Neuronal stem cell (in vitro differentiated cells): ENCODE data around the gene DBNL.

ENCODE experiments used
- DNase-seq: peaks from one replicate; pipeline ENCODE4 v3.0.0-alpha.2; 2013; ENCODE audit warnings: low spot score
- H2AFZ ChIP-seq: one replicate; pipeline ENCODE4 v1.6.1; 2013; ENCODE audit warnings: mild to moderate bottlenecking, low read length, inconsistent platforms
- H2AK5ac ChIP-seq: 2 replicates; pipeline ENCODE4 v1.6.1; 2013; ENCODE audit warnings: low read depth, mild to moderate bottlenecking, inconsistent platforms, low read length, moderate library complexity, mixed read lengths
- H2BK120ac ChIP-seq: 2 replicates; pipeline ENCODE4 v1.6.1; 2013; ENCODE audit warnings: low read depth, mild to moderate bottlenecking, inconsistent platforms, low read length, moderate library complexity, mixed read lengths
- H2BK12ac ChIP-seq: one replicate; pipeline ENCODE4 v1.6.1; 2013; ENCODE audit warnings: low read length, inconsistent platforms
- H2BK15ac ChIP-seq: 2 replicates; pipeline ENCODE4 v1.6.1; 2013; ENCODE audit warnings: mild to moderate bottlenecking, low read length, inconsistent platforms, mixed read lengths
- H2BK5ac ChIP-seq: one replicate; pipeline ENCODE4 v1.6.1; 2013; ENCODE audit warnings: inconsistent platforms, mild to moderate bottlenecking, low read length, moderate library complexity
- H3K14ac ChIP-seq: one replicate; pipeline ENCODE4 v1.6.1; 2013; ENCODE audit warnings: low read length, inconsistent platforms
- H3K18ac ChIP-seq: 2 replicates; pipeline ENCODE4 v1.6.1; 2013; ENCODE audit warnings: low read length, inconsistent platforms
- H3K23ac ChIP-seq: 2 replicates; pipeline ENCODE4 v1.6.1; 2013; ENCODE audit warnings: low read depth, mild to moderate bottlenecking, mixed read lengths, low read length, inconsistent platforms; ENCODE audit not compliant: poor library complexity
- H3K27ac ChIP-seq: replicated peaks from 3 replicates; pipeline ENCODE4 v1.5.1; 2013; ENCODE audit warnings: low read length, inconsistent platforms
- H3K27me3 ChIP-seq, 3 experiments: 2 replicates each; pipeline ENCODE4 v1.6.1; 2013; ENCODE audit warnings: low read length in 3 of 3, mild to moderate bottlenecking in 2 of 3, inconsistent platforms in 1 of 3, low read depth in 1 of 3, mixed read lengths in 1 of 3, moderate library complexity in 1 of 3; ENCODE audit not compliant: control insufficient read depth in 3 of 3, insufficient read depth in 3 of 3
- H3K36me3 ChIP-seq, 2 donors: replicated peaks in 1 of 2; 2 replicates each; pipeline ENCODE4 v1.6.1; 2013; ENCODE audit warnings: low read length in 2 of 2; ENCODE audit not compliant: control insufficient read depth in 2 of 2, insufficient read depth in 2 of 2
- H3K4ac ChIP-seq: 2 replicates; pipeline ENCODE4 v1.6.1; 2013; ENCODE audit warnings: inconsistent platforms, mild to moderate bottlenecking, low read length, moderate library complexity
- H3K4me1 ChIP-seq, 2 donors: 1 replicate in 1 of 2; 2 replicates in 1 of 2; pipeline ENCODE4 v1.6.1; 2013; ENCODE audit warnings: low read length in 2 of 2, low read depth in 1 of 2; ENCODE audit not compliant: control insufficient read depth in 2 of 2, insufficient read depth in 1 of 2
- H3K4me2 ChIP-seq: one replicate; pipeline ENCODE4 v1.6.1; 2013; ENCODE audit warnings: mild to moderate bottlenecking, low read length, inconsistent platforms; ENCODE audit not compliant: insufficient read depth, poor library complexity, severe bottlenecking
- H3K4me3 ChIP-seq, 2 donors: 2 replicates each; pipeline ENCODE4 v1.5.1; 2013; ENCODE audit warnings: low read length in 2 of 2, mild to moderate bottlenecking in 2 of 2, inconsistent platforms in 1 of 2, moderate library complexity in 1 of 2
- H3K79me1 ChIP-seq: one replicate; pipeline ENCODE4 v1.6.1; 2013; ENCODE audit warnings: low read depth, mild to moderate bottlenecking, inconsistent platforms, low read length, moderate library complexity
- H3K9ac ChIP-seq: one replicate; pipeline ENCODE4 v1.6.1; 2013; ENCODE audit warnings: mild to moderate bottlenecking, low read depth, low read length, inconsistent platforms; ENCODE audit not compliant: poor library complexity
- H3K9me3 ChIP-seq, 2 donors: replicated peaks in 1 of 2; 2 replicates each; pipeline versions ENCODE3 to v1.6.1; 2013; ENCODE audit warnings: low read length in 2 of 2, mild to moderate bottlenecking in 2 of 2, inconsistent platforms in 1 of 2, low read depth in 1 of 2, mixed read lengths in 1 of 2, moderate library complexity in 1 of 2; ENCODE audit not compliant: control insufficient read depth in 2 of 2, insufficient read depth in 1 of 2
- H4K8ac ChIP-seq: one replicate; pipeline ENCODE4 v1.6.1; 2013; ENCODE audit warnings: low read depth, mild to moderate bottlenecking, inconsistent platforms, low read length, moderate library complexity
- H4K91ac ChIP-seq: one replicate; pipeline ENCODE4 v1.6.1; 2013; ENCODE audit warnings: low read length, low read depth, mild to moderate bottlenecking, inconsistent platforms; ENCODE audit not compliant: poor library complexity
- WGBS, 2 donors: extraction: QIAGEN DNeasy Blood & Tissue Kit; methylation state at CpG; one replicate each; pipeline ENCODE4 v1.1.7; 2013; ENCODE audit warnings: missing lambda C conversion rate in 2 of 2, mixed read lengths in 1 of 2; ENCODE audit not compliant: insufficient read length in 2 of 2, insufficient replicate concordance in 1 of 2; ENCODE audit errors: extremely low coverage in 2 of 2; 5-methylcytosine and 5-hydroxymethylcytosine counted together

The DBNL gene

DNA sequence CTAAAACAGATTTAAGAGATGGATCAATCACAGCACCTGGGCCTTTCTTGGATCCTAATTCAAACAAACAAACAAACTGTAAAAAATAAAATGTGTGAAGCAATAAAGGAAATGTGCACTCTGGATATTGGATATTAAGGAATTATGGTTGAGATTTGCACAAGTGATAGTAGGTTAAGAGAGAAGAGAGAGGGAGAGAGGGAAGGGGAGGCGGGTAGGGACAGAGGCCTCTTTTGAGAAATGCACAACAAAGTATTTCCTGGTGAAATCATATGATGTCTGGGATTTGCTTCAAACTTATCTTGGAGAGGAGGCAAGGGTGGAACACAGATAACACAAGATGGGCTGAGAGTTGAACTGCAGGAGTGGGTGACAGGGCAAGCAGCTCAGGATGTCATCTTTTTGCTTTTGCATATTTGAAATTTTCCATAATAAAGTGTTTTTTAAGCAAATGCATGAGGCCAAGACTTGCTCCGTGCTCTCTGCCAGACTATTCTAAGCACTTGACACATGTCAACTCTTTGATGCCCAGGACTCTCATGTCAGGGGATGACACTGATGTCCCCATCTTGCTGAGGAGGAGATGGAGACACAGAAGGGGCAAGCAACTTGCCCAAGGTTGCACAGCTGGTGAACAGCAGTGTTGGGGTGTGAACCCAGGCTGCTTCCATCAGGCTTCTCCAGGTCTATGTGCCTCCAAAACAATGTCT is 50.5 kb downstream of the DBNL start:
- H3K4me3 ChIP-seq, result no peak overlapping the region
- H2BK15ac ChIP-seq, result no peak overlapping the region
- no peaks in the 10 kb centered on the region for H3K79me1 ChIP-seq
- no peak overlapping the region for H2BK5ac ChIP-seq
- H3K36me3 ChIP-seq, result no peaks in the 10 kb centered on the region
- H2AFZ ChIP-seq, result no peak overlapping the region
- H4K91ac ChIP-seq, result no peak overlapping the region
- H2BK120ac ChIP-seq, result no peak overlapping the region
- no peaks in the 10 kb centered on the region for H3K9me3 ChIP-seq
- H3K4ac ChIP-seq, result no peak overlapping the region
- no peak overlapping the region for H3K14ac ChIP-seq
- no peak overlapping the region for H2BK12ac ChIP-seq
- H3K18ac ChIP-seq, result no peak overlapping the region
- H3K23ac ChIP-seq, result no peak overlapping the region
- H3K27ac ChIP-seq, result no peak overlapping the region
- H2AK5ac ChIP-seq, result no peak overlapping the region
- H4K8ac ChIP-seq, result no peak overlapping the region
- no peaks in the 10 kb centered on the region for H3K4me1 ChIP-seq
- H3K9ac ChIP-seq, result peak overlapping the region; percentile 38
- DNase-seq, result no peak
- WGBS, 2 donors, result no CpG with 5 or more reads among the region's 2 CpGs
- H3K4me2 ChIP-seq, result no peak overlapping the region
- peaks cover 0 to 5% (median 0%) of the 10 kb centered on the region in 3 experiments for H3K27me3 ChIP-seq

DNA sequence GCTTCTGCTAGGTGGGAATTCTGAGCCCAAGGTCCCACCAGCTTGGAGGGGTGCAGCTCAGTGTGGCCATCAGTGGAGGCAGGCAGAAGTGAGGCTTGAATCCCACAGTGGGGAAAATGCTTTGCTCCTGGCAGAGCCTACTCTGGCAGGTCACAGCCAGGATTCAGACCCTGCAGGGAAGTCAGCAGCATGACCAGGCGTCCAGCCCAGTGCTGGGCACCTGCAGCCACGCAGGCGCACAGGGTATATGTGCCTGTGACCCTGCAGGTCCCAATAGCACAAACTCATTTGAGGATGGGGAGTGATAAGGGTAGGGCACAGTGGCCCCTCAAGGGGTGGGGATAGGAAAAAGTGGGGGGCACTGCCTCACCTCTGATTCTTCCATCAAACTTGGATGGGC is 51.3 kb downstream of the DBNL start:
- H3K36me3 ChIP-seq, result no peaks in the 10 kb centered on the region
- no peak overlapping the region for H2BK5ac ChIP-seq
- H4K8ac ChIP-seq, result no peak overlapping the region
- no peak overlapping the region for H2BK15ac ChIP-seq
- no peak overlapping the region for H3K4me3 ChIP-seq
- no peak overlapping the region for H3K4me2 ChIP-seq
- H3K18ac ChIP-seq, result no peak overlapping the region
- peaks cover 0 to 3% (median 0%) of the 10 kb centered on the region in 3 experiments for H3K27me3 ChIP-seq
- no peaks in the 10 kb centered on the region for H3K79me1 ChIP-seq
- H3K9me3 ChIP-seq, result no peaks in the 10 kb centered on the region
- peaks cover 0 to 4% of the 10 kb centered on the region in 2 donors for H3K4me1 ChIP-seq
- H3K27ac ChIP-seq, result no peak overlapping the region
- H2AK5ac ChIP-seq, result peak overlapping the region; percentile 77
- no CpG with 5 or more reads among the region's 3 CpGs for WGBS, 2 donors
- H4K91ac ChIP-seq, result no peak overlapping the region
- H3K23ac ChIP-seq, result no peak overlapping the region
- H2AFZ ChIP-seq, result no peak overlapping the region
- H3K14ac ChIP-seq, result no peak overlapping the region
- no peak overlapping the region for H3K9ac ChIP-seq
- DNase-seq, result no peak
- no peak overlapping the region for H3K4ac ChIP-seq
- H2BK120ac ChIP-seq, result no peak overlapping the region
- H2BK12ac ChIP-seq, result no peak overlapping the region

DNA sequence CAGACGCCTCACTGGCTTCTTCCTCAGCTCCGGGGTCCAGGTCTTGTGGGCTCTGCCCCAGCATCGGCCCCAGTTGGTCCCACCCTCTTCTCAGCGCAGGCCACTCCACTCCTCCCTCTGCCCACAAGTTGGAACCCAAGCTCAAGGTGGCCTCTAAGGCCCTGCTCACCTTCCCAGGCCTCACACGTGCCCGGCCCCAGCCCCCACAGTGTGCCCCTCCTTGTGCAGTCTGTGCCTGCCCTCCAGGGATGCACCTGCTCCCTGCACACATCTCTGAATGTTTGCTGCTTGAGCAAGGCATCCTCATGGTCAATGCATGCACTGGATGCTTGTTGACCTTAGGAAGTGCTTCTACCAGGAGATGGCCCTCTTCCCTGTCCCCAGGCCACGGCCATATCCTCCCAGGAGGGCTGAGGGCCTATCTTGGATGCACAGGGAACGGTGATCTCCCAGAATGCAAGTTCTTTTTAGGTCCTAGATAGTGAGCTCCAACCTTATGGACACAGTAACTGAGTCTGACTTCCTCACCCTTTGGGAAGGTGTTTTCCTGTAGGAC is 51.9 kb downstream of the DBNL start:
- no CpG with 5 or more reads among the region's 8 CpGs for WGBS, 2 donors
- Histone ChIP-seq H2AFZ (peak overlapping the region; percentile 24), H2BK5ac (no peak overlapping the region), H2AK5ac (no peak overlapping the region), H4K8ac (no peak overlapping the region), H3K14ac (no peak overlapping the region), H3K9me3 (no peaks in the 10 kb centered on the region), H3K23ac (no peak overlapping the region), H3K27ac (no peak overlapping the region), H3K9ac (no peak overlapping the region), H3K18ac (no peak overlapping the region), H2BK120ac (no peak overlapping the region), H3K79me1 (no peaks in the 10 kb centered on the region), H4K91ac (no peak overlapping the region), H3K36me3 (no peaks in the 10 kb centered on the region), H2BK12ac (no peak overlapping the region), H3K4me1 (peaks cover 0 to 5% of the 10 kb centered on the region in 2 donors), H3K4ac (no peak overlapping the region), H3K27me3 (peaks cover 0 to 3% (median 0%) of the 10 kb centered on the region in 3 experiments), H3K4me2 (no peak overlapping the region), H2BK15ac (no peak overlapping the region), H3K4me3 (no peak overlapping the region)
- no peak for DNase-seq

DNA sequence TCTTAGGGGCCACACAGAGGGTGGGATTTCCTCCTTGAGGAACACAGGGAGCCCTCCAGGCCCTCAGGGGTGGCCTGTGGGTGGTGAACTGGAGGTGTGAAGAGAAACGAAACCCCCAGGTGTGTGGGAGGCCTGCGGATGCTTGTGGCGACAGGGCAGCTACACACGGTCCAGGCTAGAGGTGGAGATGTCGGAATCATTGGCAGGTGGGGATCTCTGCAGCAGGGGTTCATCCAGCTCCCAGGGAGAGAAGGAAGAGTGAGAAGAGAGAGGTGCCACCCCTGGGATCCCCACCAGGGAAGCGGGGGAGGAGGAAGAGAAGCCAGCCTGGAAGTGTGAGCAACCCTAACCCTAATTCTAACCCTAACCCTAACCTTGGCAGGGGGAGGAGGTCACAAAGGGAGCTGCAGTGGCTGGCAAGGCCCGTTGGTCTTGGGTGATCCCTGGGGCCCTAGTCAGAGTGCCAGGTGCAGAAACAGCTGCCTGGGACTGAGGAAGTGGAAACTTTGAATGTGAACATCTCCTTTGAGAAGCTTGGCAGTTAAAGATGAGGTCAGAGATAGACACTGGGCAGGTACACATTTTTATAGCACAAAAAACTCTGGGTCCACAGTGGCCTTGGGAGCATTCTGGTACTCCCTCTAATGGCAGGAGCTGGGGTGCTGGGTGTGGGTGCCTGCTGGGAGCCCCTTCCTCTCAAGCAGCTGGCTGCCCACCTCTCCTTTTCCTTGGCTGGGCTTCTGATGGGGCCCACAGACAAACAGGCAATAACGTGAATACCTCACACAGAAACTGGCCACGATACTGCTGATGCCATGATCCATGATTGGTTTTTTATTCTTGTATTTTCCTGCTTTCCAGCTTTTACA is 52.8 kb downstream of the DBNL start:
- no peak overlapping the region for H3K18ac ChIP-seq
- H2AK5ac ChIP-seq, result no peak overlapping the region
- H3K4me3 ChIP-seq, result no peak overlapping the region
- no peak overlapping the region for H4K91ac ChIP-seq
- DNase-seq, result no peak
- no peak overlapping the region for H3K4me2 ChIP-seq
- H3K9me3 ChIP-seq, result no peaks in the 10 kb centered on the region
- H3K4ac ChIP-seq, result no peak overlapping the region
- peaks cover 0 to 5% of the 10 kb centered on the region in 2 donors for H3K4me1 ChIP-seq
- H2BK5ac ChIP-seq, result no peak overlapping the region
- no peaks in the 10 kb centered on the region for H3K36me3 ChIP-seq
- H3K23ac ChIP-seq, result no peak overlapping the region
- no CpG with 5 or more reads among the region's 9 CpGs for WGBS, 2 donors
- peaks cover 0 to 3% (median 0%) of the 10 kb centered on the region in 3 experiments for H3K27me3 ChIP-seq
- no peak overlapping the region for H3K27ac ChIP-seq
- H3K14ac ChIP-seq, result no peak overlapping the region
- H2BK15ac ChIP-seq, result no peak overlapping the region
- no peak overlapping the region for H3K9ac ChIP-seq
- H4K8ac ChIP-seq, result no peak overlapping the region
- no peak overlapping the region for H2BK120ac ChIP-seq
- no peaks in the 10 kb centered on the region for H3K79me1 ChIP-seq
- H2AFZ ChIP-seq, result peak overlapping the region; percentile 24
- H2BK12ac ChIP-seq, result no peak overlapping the region
